GM12878 (cell line): Measurements from ENCODE around the gene SMIM12. TPM values are rescaled to one million over a fixed set of nuclear protein-coding genes. Genes with fewer than 3 reads are reported as not detected.

Experiments
- ATAC-seq: fragments of 200-7000 bp; cut with Tn5 transposase; 3 replicates; pipeline ENCODE4 v1.9.1; 2020; ENCODE audit warnings: mild to moderate bottlenecking, moderate library complexity
- BruUV-seq: library from RNA; stranded (reverse); fragments of 400-500 nt; replicated peaks from 2 replicates; lab custom pipeline; 2021; lab: Mats Ljungman, UMichigan
- CTCF ChIA-PET: fragments of 300-600 bp; sonication (Branson Sonifier 250); formaldehyde crosslinking; extraction: SDS; loops from one replicate; lab custom pipeline; 2021; ENCODE audit warnings: inconsistent platforms; lab: Yijun Ruan, JAX
- POLR2A ChIA-PET: fragments of 350-600 bp; formaldehyde crosslinking; extraction: SDS; loops from one replicate; lab custom pipeline; 2021; ENCODE audit warnings: inconsistent platforms; lab: Charles Lee
- RAD21 ChIA-PET: fragments of 300-600 bp; sonication (Branson Sonifier 250); formaldehyde crosslinking; loops from one replicate; lab custom pipeline; 2023; ENCODE audit warnings: antibody characterized with exemption; ENCODE audit not compliant: unreplicated experiment; lab: Charles Lee
- SMC1A ChIA-PET: fragments of 300-600 bp; sonication (Branson Sonifier 250); formaldehyde crosslinking; loops from one replicate; lab custom pipeline; 2023; ENCODE audit not compliant: unreplicated experiment, uncharacterized antibody; lab: Charles Lee
- DNase-seq: peaks from one replicate; pipeline ENCODE4 v3.0.0-alpha.2; 2011; ENCODE audit warnings: low read depth, low spot score
- FAIRE-seq: peaks from 3 replicates; lab custom pipeline; 2011; peaks lifted over from hg19 to GRCh38; lab: Jason Lieb, UNC
- H2AFZ ChIP-seq: 2 replicates; pipeline ENCODE4 v1.6.0; 2011; ENCODE audit warnings: low read depth, low read length, control low read depth; ENCODE audit not compliant: control insufficient read depth
- H3K27ac ChIP-seq: 2 replicates; pipeline ENCODE4 v1.5.1; 2011; ENCODE audit warnings: control low read depth; ENCODE audit not compliant: control insufficient read depth, insufficient read depth
- H3K27me3 ChIP-seq, 2 experiments: replicated peaks in 1 of 2; 2 replicates each; pipeline versions ENCODE4 v1.6.0 to v1.6.1; 2011; ENCODE audit warnings: low read length in 1 of 2; ENCODE audit not compliant: control insufficient read depth in 2 of 2, insufficient read depth in 2 of 2
- H3K36me3 ChIP-seq, 2 experiments: 2 replicates each; pipeline ENCODE4 v1.5.1; 2011; ENCODE audit warnings: low read length in 1 of 2; ENCODE audit not compliant: control insufficient read depth in 2 of 2, insufficient read depth in 2 of 2
- H3K4me1 ChIP-seq: 2 replicates; pipeline ENCODE4 v1.6.1; 2011; ENCODE audit warnings: mild to moderate bottlenecking, low read length, moderate library complexity, mixed read lengths; ENCODE audit not compliant: control insufficient read depth, insufficient read depth
- H3K4me2 ChIP-seq: 2 replicates; pipeline ENCODE4 v1.6.0; 2011; ENCODE audit warnings: control low read depth; ENCODE audit not compliant: control insufficient read depth, insufficient read depth
- H3K4me3 ChIP-seq: fragments of 200-600 bp; sonication (generic); 2 replicates; pipeline ENCODE4 v1.5.1; 2016
- H3K79me2 ChIP-seq: 2 replicates; pipeline ENCODE4 v1.6.0; 2011; ENCODE audit warnings: low read length; ENCODE audit not compliant: control insufficient read depth, insufficient read depth
- H3K9ac ChIP-seq: 2 replicates; pipeline ENCODE4 v1.8.0; 2011; ENCODE audit warnings: low read length, control low read depth, mixed read lengths; ENCODE audit not compliant: control insufficient read depth, insufficient read depth
- H3K9me3 ChIP-seq: replicated peaks from 3 replicates; pipeline ENCODE4 v1.5.1; 2011; ENCODE audit warnings: mild to moderate bottlenecking, low read length; ENCODE audit not compliant: control insufficient read depth, insufficient read depth
- H4K20me1 ChIP-seq: 2 replicates; pipeline ENCODE4 v1.6.0; 2011; ENCODE audit not compliant: control insufficient read depth, insufficient read depth
- BCL3 ChIP-seq: IDR thresholded peaks from 2 replicates; pipeline ENCODE4 v1.6.1; 2011; ENCODE audit warnings: borderline replicate concordance, low read depth, mild to moderate bottlenecking, moderate library complexity, low read length; ENCODE audit not compliant: insufficient read depth, poor library complexity, severe bottlenecking
- CREM ChIP-seq: IDR thresholded peaks from 2 replicates; pipeline ENCODE4 v1.6.1; 2014; ENCODE audit warnings: antibody characterized with exemption, low read depth
- GATAD2B ChIP-seq: fragments of 450-650 bp; conservative IDR thresholded peaks from 2 replicates; pipeline ENCODE4 v1.6.1; 2017; ENCODE audit warnings: low read depth, mild to moderate bottlenecking, moderate library complexity
- KAT2A ChIP-seq: conservative IDR thresholded peaks from 2 replicates; pipeline ENCODE4 v1.6.1; 2011; ENCODE audit warnings: low read depth, low read length; ENCODE audit not compliant: control insufficient read depth
- MTA3 ChIP-seq: IDR thresholded peaks from 2 replicates; pipeline ENCODE4 v1.6.1; 2012; ENCODE audit warnings: low read length, inconsistent platforms, borderline replicate concordance
- NR2C2 ChIP-seq: IDR thresholded peaks from 2 replicates; pipeline ENCODE4 v1.6.1; 2011; ENCODE audit warnings: borderline replicate concordance, low read depth; ENCODE audit not compliant: control insufficient read depth, insufficient read length
- POLR2A ChIP-seq: IDR thresholded peaks from 2 replicates; pipeline ENCODE4 v1.6.1; 2011; ENCODE audit warnings: low read depth, mild to moderate bottlenecking, low read length
- STAT3 ChIP-seq: IDR thresholded peaks from 2 replicates; pipeline ENCODE4 v1.6.1; 2011; ENCODE audit warnings: low read depth, low read length, improper control_type of control experiment
- USF1 ChIP-seq: IDR thresholded peaks from 2 replicates; pipeline ENCODE4 v1.6.1; 2011; ENCODE audit warnings: borderline replicate concordance, low read depth, mild to moderate bottlenecking, moderate library complexity, mixed read lengths, low read length; ENCODE audit not compliant: insufficient read depth; ENCODE audit errors: extremely low read length
- WGBS: methylation state at CpG from one replicate; pipeline ENCODE4 v1.1.6; 2016; ENCODE audit warnings: low lambda C conversion rate; ENCODE audit not compliant: insufficient replicate concordance, insufficient coverage; ENCODE audit errors: missing lambda C conversion rate; 5-methylcytosine and 5-hydroxymethylcytosine counted together
- in situ Hi-C: fragments of 300-500 bp; cut with MboI; formaldehyde crosslinking; loops from 9 replicates; pipeline ENCODE4 v1.14.3; 2018; ENCODE audit warnings: mixed read lengths
- intact Hi-C: fragments of 100-400 bp; cut with micrococcal nuclease; formaldehyde crosslinking; loops from one replicate; pipeline ENCODE4 v1.14.2; 2022; ENCODE audit not compliant: unreplicated experiment
- polyA plus RNA-seq, 11 experiments: library from polyadenylated mRNA; depleted of rRNA in 4 of 11; unstranded in 6 of 11; stranded (reverse) in 5 of 11; fragments of >200 nt; fragmentation: Nextera tagmentation in 4 of 11; fragmentation: Illumina TruSeq in 1 of 11; extraction: Ambion mirVana in 4 of 11; extraction: Trizol in 1 of 11; gene quantifications; 1 replicate in 1 of 11; 2 replicates in 10 of 11; pipeline versions ENCODE4 v1.2.1 to v1.2.3, GENCODE V29; 2011 to 2016; ENCODE audit warnings: inconsistent platforms in 2 of 11, missing spikeins in 2 of 11, low read depth in 1 of 11
- total RNA-seq, 4 experiments: library from RNA; depleted of rRNA in 3 of 4; stranded (reverse); fragments of >200 nt in 3 of 4; fragmentation: Illumina TruSeq in 1 of 4; extraction: Trizol in 1 of 4; gene quantifications; 2 replicates each; pipeline versions ENCODE4 v1.2.1 to v1.2.3, GENCODE V29; 2013 to 2021
- TF ChIP-seq, protein P1 (sequence below): fragments of 450-650 bp; IDR thresholded peaks from 2 replicates; pipeline ENCODE4 v1.6.1; 2014; ENCODE audit warnings: mild to moderate bottlenecking
- TF ChIP-seq, protein P2 (sequence below), 3 experiments: IDR thresholded peaks in 2 of 3; conservative IDR thresholded peaks in 1 of 3; 2 replicates each; pipeline ENCODE4 v1.5.1; 2011; ENCODE audit warnings: low read depth in 3 of 3, low read length in 3 of 3, mild to moderate bottlenecking in 3 of 3, control low read depth in 2 of 3, moderate library complexity in 2 of 3, inconsistent platforms in 1 of 3, mixed read lengths in 1 of 3; ENCODE audit not compliant: control insufficient read depth in 2 of 3, insufficient read depth in 1 of 3; ENCODE audit errors: extremely low read depth in 1 of 3

Gene SMIM12
- total and polyA plus RNA-seq, 10 of the 15 experiments (the other 5 are each of a cell fraction or from before 2014, with no cell fraction given): 26.1 to 81.5 (median 44.1) TPM

DNA sequence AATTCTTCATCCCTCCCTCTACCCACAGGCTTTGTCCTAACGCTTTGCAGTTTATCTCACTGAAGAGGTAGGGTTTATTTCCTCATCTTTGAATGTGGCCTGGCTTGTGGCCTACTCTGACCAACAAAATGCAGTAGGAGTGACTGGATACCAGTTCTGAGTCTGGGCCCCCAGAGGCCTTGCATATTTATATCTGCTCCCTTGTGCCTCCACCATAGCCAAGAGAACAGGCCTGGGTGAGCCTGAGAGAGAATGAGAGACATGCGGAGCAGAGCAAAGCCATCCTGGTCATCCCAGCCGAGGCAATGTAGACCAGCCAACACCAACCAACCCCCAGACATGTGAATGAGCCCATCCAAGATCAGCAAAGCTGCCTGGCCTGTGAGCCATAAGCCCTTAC lies 30.3 kb downstream of the SMIM12 start:
- Histone ChIP-seq H3K4me2 (no peak overlapping the region), H3K9ac (no peak overlapping the region), H3K9me3 (no peaks in the 10 kb centered on the region), H3K79me2 (no peaks in the 10 kb centered on the region), H3K36me3 (no peaks in the 10 kb centered on the region), H2AFZ (no peak overlapping the region), H3K4me1 (no peaks in the 10 kb centered on the region), H4K20me1 (no peaks in the 10 kb centered on the region), H3K27ac (no peak overlapping the region), H3K27me3 (no peaks in the 10 kb centered on the region), H3K4me3 (no peak overlapping the region)
- RAD21 ChIA-PET: no interaction called here
- 54% methylated on average over 3 of the region's 3 CpGs for WGBS
- intact Hi-C loops (no loop called here), in situ Hi-C loops (no loop called here)
- BruUV-seq: no TSS peak
- ATAC-seq: no peak
- no peak for FAIRE-seq
- CTCF ChIA-PET: no interaction called here
- POLR2A ChIA-PET: no interaction called here
- DNase-seq: no peak
- TF ChIP-seq, protein P1, sequence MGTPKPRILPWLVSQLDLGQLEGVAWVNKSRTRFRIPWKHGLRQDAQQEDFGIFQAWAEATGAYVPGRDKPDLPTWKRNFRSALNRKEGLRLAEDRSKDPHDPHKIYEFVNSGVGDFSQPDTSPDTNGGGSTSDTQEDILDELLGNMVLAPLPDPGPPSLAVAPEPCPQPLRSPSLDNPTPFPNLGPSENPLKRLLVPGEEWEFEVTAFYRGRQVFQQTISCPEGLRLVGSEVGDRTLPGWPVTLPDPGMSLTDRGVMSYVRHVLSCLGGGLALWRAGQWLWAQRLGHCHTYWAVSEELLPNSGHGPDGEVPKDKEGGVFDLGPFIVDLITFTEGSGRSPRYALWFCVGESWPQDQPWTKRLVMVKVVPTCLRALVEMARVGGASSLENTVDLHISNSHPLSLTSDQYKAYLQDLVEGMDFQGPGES: no peak
- TF ChIP-seq MTA3: no peak
- no peak for TF ChIP-seq POLR2A
- TF ChIP-seq, protein P2, sequence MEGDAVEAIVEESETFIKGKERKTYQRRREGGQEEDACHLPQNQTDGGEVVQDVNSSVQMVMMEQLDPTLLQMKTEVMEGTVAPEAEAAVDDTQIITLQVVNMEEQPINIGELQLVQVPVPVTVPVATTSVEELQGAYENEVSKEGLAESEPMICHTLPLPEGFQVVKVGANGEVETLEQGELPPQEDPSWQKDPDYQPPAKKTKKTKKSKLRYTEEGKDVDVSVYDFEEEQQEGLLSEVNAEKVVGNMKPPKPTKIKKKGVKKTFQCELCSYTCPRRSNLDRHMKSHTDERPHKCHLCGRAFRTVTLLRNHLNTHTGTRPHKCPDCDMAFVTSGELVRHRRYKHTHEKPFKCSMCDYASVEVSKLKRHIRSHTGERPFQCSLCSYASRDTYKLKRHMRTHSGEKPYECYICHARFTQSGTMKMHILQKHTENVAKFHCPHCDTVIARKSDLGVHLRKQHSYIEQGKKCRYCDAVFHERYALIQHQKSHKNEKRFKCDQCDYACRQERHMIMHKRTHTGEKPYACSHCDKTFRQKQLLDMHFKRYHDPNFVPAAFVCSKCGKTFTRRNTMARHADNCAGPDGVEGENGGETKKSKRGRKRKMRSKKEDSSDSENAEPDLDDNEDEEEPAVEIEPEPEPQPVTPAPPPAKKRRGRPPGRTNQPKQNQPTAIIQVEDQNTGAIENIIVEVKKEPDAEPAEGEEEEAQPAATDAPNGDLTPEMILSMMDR (IDR thresholded peaks at IDR 0.05 in 2 of 3, conservative IDR thresholded peaks at IDR 0.05 in 1 of 3; ENCODE audit: control insufficient read depth in 2 of 3, extremely low read depth in 1 of 3, insufficient read depth in 1 of 3, low read depth in 3 of 3, low read length in 3 of 3): no peak
- no peak for TF ChIP-seq KAT2A
- no peak for TF ChIP-seq USF1
- no peak for TF ChIP-seq GATAD2B
- TF ChIP-seq NR2C2: no peak
- no peak for TF ChIP-seq CREM
- no peak for TF ChIP-seq BCL3
- TF ChIP-seq STAT3: no peak
- SMC1A ChIA-PET: no interaction called here
